ENCODE measurements around the gene BLOC1S2. TPM values are rescaled to one million over a fixed set of nuclear protein-coding genes. Genes with fewer than 3 reads are reported as not detected.
"Not testable (repeated sequence)": the region's sequence is repeated elsewhere in the genome, so short reads cannot be mapped to it uniquely, and the experiment has no call there.

BLOC1S2 gene
- total RNA-seq, 1 donor from 2014 or later = 42.1 TPM

DNA sequence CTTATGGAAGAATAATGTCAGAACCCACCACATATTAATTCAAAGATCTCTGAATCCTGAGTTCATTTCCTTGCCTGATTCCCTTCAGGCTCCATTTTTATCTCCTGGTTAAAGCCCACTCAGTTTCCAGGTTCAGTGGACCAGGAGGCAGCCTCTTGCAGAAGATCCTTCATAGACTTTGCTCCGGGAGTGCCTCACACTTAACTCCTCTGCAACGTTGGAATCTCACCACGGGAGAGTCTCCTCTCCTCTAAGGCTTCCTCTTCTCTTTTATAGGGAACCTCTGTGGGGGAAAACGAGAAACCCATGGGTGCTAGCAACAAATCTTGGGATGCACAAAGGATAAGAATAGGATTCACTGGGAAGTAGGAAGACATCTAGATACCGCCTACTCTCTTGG lies 1.7 kb upstream of the BLOC1S2 start:
- DNase-seq (no peak), ATAC-seq (no peak)
- H3K4me3 ChIP-seq = no peak overlapping the region
- TF ChIP-seq, protein P1, sequence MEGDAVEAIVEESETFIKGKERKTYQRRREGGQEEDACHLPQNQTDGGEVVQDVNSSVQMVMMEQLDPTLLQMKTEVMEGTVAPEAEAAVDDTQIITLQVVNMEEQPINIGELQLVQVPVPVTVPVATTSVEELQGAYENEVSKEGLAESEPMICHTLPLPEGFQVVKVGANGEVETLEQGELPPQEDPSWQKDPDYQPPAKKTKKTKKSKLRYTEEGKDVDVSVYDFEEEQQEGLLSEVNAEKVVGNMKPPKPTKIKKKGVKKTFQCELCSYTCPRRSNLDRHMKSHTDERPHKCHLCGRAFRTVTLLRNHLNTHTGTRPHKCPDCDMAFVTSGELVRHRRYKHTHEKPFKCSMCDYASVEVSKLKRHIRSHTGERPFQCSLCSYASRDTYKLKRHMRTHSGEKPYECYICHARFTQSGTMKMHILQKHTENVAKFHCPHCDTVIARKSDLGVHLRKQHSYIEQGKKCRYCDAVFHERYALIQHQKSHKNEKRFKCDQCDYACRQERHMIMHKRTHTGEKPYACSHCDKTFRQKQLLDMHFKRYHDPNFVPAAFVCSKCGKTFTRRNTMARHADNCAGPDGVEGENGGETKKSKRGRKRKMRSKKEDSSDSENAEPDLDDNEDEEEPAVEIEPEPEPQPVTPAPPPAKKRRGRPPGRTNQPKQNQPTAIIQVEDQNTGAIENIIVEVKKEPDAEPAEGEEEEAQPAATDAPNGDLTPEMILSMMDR (IDR thresholded peaks at IDR 0.05) = no peak
- H3K27ac ChIP-seq = no peak overlapping the region
- intact Hi-C loops (cut with DNase I) = no loop called here
- H3K36me3 ChIP-seq = no peaks in the 10 kb centered on the region
- no peaks in the 10 kb centered on the region for H3K9me3 ChIP-seq
- H3K4me1 ChIP-seq = peaks cover 39% of the 10 kb centered on the region
- no peaks in the 10 kb centered on the region for H3K27me3 ChIP-seq

DNA sequence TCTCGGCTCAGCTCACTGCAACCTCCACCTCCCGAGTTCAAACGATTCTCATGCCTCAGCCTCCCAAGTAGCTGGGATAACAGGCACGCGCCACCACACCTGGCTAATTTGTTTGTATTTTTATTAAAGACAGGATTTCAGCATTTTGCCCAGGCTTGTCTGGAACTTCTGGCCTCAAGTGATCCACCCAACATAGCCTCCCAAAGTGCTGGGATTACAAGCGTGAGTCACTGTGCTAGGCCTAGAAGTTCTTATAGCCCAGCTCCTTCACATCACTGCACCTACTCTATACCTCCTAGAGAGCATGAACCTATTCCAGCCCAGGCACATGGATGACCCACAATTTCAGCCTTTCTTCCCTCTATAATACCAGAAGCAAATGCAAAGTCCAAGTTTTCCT lies 1.3 kb upstream of the BLOC1S2 start:
- H3K36me3 ChIP-seq = no peaks in the 10 kb centered on the region
- peaks cover 39% of the 10 kb centered on the region for H3K4me1 ChIP-seq
- no peaks in the 10 kb centered on the region for H3K9me3 ChIP-seq
- no peak overlapping the region for H3K27ac ChIP-seq
- intact Hi-C loops (cut with DNase I) = no loop called here
- no peaks in the 10 kb centered on the region for H3K27me3 ChIP-seq
- TF ChIP-seq, protein P1 (IDR thresholded peaks at IDR 0.05) = no peak
- DNase-seq (no peak), ATAC-seq (no peak)
- no peak overlapping the region for H3K4me3 ChIP-seq

DNA sequence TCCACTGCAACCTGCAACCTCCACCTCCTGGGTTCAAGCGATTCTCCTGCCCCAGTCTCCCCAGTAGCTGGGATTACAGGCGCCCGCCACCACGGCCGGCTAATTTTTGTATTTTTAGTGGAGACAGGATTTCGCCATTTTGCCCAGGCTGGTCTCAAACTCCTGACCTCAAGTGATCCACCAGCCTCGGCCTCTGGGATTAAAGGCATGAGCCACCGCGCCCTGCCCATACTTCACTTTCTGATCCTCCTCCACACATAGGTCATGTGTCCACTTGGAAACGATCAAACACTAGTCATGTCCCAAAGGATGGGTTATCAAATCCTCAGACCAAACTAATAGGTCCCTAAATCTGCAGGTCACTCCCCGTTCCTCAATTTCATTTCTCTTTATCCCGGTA lies 1.2 kb downstream of the BLOC1S2 start:
- H3K27me3 ChIP-seq; intact Hi-C loops (cut with DNase I); ATAC-seq; DNase-seq; H3K9me3 ChIP-seq: not testable (repeated sequence)
- Histone ChIP-seq H3K36me3 (peaks cover 10% of the 10 kb centered on the region), H3K27ac (peak overlapping the region; percentile 93), H3K4me3 (peak overlapping the region; percentile 97), H3K4me1 (peaks cover 31% of the 10 kb centered on the region)

DNA sequence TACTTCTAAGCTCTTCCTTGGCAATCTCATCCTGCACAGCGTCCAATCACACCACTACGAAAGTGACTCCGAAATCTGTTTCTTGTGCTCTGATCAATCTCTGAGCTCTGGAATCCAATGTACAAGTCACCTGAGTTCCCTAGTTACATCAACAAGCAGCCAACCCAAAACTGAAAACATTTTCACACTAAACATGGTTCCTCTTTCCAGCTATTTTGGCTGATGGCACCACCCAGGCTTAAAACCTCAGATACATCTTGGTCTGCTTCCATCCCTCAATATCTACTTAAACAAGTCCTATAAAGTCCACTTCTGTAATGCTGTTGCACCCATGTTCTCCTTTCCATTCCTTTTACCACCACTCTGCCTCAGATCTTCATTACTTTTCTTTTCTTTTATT lies 3.6 kb downstream of the BLOC1S2 start:
- Histone ChIP-seq H3K27me3 (no peaks in the 10 kb centered on the region), H3K4me3 (no peak overlapping the region), H3K36me3 (peaks cover 28% of the 10 kb centered on the region), H3K27ac (no peak overlapping the region), H3K9me3 (no peaks in the 10 kb centered on the region), H3K4me1 (peaks cover 31% of the 10 kb centered on the region)
- DNase-seq (no peak), ATAC-seq (no peak)
- intact Hi-C loops (cut with DNase I) = no loop called here
- TF ChIP-seq, protein P1 (IDR thresholded peaks at IDR 0.05) = no peak

DNA sequence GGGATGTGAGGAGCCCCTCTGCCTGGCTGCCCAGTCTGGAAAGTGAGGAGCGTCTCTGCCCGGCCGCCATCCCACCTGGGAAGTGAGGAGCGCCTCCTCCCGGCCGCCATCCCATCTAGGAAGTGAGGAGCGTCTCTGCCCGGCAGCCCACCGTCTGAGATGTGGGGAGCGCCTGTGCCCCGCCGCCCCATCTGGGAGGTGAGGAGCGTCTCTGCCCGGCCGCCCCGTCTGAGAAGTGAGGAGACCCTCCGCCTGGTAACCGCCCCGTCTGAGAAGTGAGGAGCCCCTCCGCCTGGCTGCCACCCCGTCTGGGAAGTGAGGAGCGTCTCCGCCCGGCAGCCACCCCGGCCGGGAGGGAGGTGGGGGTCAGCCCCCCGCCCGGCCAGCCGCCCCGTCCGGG lies 9.5 kb downstream of the BLOC1S2 start:
- H3K27ac ChIP-seq; H3K4me3 ChIP-seq; H3K9me3 ChIP-seq; H3K4me1 ChIP-seq; ATAC-seq; intact Hi-C loops (cut with DNase I); H3K27me3 ChIP-seq; DNase-seq: not testable (repeated sequence)
- H3K36me3 ChIP-seq = peaks cover 47% of the 10 kb centered on the region

DNA sequence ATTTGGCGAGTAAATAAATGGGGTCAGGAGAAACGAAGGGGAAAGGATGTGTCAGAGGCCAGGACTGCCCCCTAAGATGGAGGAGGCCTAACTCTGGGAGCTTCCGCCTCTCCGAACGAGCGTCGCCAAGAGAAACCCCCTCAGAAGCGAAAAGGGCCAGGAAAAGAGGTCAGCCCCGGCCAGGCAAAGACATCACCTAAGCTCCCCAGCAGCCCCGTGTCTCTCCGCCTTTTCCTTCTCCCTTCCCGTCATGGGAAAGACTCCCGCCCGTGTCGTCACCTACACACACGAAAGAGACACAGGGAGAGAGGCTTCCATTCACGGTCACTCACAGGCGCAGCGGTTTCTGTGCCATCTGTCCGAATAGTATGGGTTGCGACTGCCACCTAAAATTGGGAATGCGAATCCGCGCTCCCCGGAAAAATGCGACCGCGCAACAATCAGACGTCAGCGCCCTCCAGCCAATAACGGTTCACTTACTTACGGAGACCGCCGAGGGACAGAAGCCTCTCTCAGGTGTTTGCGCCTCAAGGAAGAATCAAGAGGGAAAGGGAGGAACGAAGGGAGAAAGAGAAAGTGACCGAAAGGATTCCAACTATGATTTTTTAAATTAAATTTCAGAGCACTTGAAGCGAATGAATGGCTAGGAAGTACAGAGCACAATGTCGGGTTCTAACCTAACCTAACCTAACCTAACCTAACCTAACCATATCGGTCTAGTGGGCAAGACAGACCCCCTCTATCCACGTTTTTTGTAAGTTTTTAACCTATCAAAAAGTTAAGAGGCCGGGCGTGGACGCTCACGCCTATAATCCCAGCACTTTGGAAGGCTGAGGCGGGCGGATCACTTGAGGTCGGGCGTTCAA lies 19.0 kb downstream of the BLOC1S2 start, which contains the start of gene CWF19L1:
TSS of gene CWF19L1 (minus strand) at position 400 of the 866 bp plus-strand sequence. CDS start at position 355, 45 bp downstream.
- no peaks in the 10 kb centered on the region for H3K36me3 ChIP-seq
- ATAC-seq (peak; percentile 98), DNase-seq (peak; percentile 92)
- TF ChIP-seq, protein P1 (IDR thresholded peaks at IDR 0.05) = no peak
- peak within 1 kb of the TSS; percentile 81 for H3K4me3 ChIP-seq
- H3K4me1 ChIP-seq = peaks cover 17% of the 10 kb centered on the region
- H3K27ac ChIP-seq = peak within 1 kb of the TSS; percentile 81
- intact Hi-C loops (cut with DNase I) = no loop called here
- no peaks in the 10 kb centered on the region for H3K9me3 ChIP-seq
- no peaks in the 10 kb centered on the region for H3K27me3 ChIP-seq

All from upper lobe of right lung (tissue), 1 donor.